ENCODE measurements around the gene PRIM1. TPM values are rescaled to one million over a fixed set of nuclear protein-coding genes. Genes with fewer than 3 reads are reported as not detected.

The PRIM1 gene
- total and polyA plus RNA-seq, 2 of the 8 experiments (the other 6 are each of a cell fraction or from before 2014, with no cell fraction given), result 52.4 to 61.9 TPM

DNA sequence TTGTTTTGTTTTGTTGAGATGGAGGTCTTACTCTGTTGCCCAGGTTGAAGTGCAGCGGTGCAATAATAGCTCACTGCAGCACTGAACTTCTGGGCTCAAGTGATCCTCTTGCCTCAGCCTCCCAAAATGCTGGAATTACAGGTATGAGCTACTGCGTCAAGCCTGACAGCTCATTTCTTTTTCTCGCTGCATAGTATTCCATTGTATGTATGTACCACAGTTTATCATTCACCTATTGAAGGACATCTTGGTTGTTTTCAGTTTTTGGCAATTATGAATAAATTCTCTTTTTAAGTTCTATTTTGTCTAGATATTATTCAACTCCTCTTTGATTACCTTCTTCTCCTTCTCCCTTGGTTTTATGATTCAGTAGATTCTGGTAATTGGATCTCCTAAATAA is 24.5 kb upstream of the PRIM1 start (continued):
- no peak for TF ChIP-seq TAF1 (IDR thresholded peaks at IDR 0.05; ENCODE audit: low read depth, low read length)
- no peak for TF ChIP-seq TBP (IDR thresholded peaks at IDR 0.05; ENCODE audit: low read depth, low read length)
- no peak for TF ChIP-seq SIX5 (IDR thresholded peaks at IDR 0.05; ENCODE audit: low read depth, low read length)
- TF ChIP-seq NANOG (IDR thresholded peaks at IDR 0.05; ENCODE audit: insufficient read depth, low read depth, low read length, poor library complexity, severe bottlenecking), result no peak
